Activated effector memory CD4-positive, alpha-beta T cell treated with Interleukin-2 at 50 U/mL for 16 hours (primary cell): ENCODE results near the gene POLR1A.
A peak's percentile ranks its signal among the peaks of the same experiment; 100 is the strongest.

Source experiments
- DNase-seq: peaks from one replicate; pipeline ENCODE4 v3.0.0-alpha.2; 2020

Gene POLR1A

DNA sequence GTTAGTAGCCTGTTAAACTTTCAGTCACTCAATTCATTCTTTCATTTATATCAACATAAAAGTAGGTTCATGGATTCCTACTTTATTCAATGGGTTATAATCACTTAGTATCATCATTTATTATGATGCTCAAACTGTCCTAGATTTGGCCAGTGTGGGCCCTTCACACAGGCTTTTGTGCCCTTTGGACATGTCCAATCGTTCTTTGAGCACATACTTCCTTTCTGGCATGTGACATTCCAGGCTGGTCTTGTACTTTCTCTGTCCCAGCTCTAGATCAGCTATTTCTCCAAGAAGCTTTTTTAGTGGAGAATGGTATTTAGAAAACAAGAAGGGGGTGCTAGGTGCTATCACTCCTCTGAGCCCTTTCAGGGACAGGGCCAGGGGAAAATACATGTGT lies 11.5 kb downstream of the POLR1A start:
- no peak for DNase-seq

DNA sequence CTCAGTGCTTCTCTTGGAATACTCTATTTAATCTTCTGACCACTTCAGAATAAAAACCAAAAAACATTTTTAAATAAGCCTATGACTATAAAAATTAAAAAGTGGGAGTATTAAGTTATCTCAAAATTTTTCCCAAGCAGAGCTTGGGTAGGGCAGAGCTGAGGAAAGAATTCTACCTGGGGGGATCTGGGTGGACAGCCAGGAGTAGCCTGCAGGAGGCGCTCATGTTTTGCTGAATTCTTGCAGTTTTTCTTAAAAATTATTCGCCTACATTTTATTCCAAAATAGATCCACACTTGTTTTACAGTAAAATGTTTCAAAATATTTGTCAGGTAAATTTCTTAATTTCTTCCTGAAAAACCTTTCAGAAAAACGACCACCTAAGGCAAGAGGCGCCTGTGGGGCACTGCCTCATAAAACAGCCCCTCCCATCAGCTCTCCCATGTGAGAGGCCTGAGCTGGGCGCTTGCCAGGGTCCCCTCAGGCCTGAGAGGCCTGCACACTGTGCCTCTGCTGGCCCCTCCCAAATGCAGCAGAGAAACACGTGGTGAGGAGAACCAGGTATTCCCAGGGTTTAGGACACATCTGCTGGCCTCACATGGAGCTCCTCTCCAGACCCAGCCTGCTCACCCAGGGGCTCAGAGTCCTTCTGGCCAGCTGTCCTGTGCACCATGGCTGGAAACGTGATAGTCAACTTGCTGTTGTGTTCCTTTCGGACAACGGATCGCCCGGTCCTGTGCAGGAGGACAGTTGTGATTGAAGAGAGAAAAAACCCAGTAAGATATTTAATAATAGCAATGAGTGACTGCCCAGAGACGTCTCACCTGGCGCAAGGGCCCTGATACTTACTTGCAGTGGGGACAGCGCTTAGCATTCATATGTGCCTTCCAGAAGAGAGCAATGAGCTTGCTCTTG lies 17.5 kb downstream of the POLR1A start:
- DNase-seq = no peak

DNA sequence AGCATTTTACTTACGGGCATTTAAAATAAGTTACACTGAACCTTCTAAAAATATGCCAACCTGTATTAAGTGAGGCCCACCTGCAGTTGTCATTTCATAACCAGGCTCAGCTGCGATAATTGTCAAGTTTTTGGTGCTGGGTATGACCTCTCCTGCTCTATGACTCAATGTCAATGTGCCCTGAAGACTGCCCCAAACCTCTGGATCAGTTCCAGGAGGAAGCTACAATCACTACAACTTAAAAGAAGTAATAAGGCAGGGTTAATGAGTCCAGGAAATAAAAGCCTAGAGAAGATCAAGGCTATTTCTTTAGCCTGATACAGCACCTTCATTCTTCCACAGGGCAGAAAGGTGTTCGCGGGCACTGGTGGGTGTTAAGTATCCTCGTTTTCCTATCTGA lies 22.9 kb downstream of the POLR1A start:
- DNase-seq = no peak

DNA sequence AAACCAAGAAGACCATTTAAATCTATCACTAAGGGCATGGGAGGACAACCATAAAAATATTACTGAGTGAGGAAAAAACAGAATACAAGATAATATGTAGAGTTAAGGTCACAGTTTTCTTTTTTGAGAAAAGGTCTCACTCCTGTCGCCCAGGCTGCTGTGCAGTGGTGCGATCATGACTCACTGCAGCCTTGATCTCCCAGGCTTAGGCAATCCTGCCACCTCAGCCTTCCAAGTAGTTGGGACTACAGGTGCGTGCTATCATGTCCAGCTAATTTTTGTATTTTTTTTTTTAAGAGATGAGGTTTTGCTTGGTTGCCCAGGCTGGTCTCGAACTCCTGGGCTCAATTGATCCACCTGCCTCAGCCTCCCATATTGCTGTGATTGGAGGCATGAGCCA lies 24.0 kb downstream of the POLR1A start:
- DNase-seq = no peak

DNA sequence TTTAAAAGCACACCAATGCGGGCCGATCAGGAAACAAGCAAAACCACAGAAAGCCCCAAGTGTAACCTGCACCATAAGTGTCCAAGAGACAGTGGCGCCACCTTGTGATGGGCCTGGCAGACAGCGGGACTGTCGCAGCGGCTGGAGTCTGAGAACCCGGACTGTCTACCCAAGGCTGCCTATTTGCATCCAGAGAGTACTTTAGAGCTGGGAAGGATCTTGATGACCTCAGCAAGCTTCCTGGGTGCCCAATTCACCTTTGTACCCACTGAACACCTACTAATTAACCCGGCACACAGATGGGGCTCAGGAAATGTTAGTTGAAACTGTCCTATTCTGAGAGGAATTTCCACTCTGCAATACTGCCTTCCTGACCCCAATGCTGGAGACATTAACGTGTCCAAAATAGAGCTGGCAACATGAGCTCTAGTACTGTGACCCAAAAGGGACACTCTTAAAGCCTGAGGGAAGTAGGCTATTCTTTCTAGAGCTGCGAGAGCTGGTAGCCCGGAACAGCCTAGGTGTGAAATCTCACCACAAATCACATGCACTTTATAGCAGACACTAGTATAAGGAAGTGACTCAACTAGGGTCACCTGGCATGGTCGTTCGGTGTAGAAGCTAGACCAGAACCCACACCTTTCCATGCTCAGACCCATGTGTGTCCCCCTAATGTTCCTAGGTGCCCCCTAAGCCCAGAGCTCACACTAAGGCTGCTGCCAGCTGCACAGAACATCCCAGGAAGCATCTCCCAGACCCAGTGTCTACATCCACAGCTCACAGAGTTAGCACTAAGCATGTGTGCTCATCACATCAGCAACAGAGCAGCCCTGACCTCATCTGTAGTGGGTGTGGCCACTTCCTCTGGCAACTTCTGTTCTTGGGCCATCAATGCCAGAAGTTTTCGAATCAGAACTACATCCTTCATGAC lies 25.4 kb downstream of the POLR1A start:
- peak; percentile 71 for DNase-seq

DNA sequence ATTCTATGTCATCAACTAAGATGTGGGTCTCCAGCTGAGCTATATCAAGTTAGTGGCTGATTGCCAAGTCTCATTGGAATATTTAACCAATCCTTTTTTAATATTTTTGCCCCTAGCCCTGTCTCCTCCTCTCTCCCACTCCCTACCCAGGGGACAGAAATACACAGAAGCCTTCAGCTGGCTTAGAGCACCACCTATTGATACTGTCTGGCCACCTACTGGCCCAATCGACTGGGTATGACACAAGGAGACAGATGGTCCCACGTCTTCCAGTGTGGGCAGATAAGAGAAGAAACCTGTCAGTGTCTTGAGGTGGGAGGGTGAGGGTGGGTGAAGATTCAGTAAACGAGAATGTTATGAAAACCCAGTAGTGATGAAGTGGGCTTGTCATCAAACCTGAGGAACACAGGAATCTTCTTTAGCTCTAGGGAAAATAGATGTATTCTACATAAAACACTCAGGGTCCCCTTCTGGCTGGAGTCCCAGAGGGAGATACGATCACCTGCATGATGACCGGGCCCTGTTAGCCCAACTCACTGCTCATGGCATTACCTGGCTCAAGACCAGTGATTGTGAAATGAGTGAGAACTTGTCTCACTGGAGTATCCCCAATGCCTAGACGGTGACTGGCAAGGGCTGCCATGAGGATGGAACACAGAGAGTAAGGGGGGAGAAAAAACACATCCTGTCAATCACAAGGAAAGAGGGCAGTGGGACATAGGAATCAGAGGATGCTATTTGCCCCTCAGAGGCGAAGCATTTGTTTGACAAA lies 26.7 kb downstream of the POLR1A start:
- DNase-seq = no peak

DNA sequence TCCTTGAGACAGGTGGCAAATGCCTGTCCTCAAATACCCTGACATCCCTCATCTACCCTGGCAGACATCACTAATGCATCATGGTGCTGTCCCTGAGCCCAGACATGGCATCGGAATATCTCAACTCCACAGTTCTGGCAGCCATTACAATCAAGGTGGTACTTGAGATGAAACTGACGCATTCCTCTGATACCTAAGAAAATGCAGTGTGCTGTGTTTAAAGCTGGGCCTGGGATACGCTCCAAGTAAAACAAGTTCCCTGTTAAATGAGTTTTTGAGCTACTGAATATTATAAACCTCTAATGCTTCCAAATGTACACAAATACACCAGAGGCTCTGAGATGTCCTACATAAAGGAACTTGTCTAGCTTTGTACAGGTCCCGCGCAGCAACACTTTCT lies 29.8 kb downstream of the POLR1A start:
- DNase-seq = no peak

DNA sequence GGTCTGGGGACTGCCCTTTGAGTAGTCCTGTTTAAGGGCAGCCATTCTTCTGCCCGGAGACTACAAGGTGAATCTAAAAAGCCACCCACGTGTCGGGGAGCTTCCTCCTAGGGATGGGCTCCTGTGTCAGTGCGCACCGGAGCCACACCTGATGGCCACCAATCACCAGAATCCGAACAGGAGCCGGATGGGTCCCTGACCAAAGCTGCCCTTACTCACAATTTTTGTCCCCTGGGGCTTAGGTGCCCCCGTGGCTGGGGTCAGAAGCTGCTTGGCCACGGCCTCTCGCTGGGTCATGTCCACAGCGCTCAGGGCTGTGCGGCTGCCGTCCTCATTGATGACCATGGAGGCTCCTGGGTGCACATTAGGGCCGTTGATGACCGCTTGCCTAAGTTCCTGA lies 30.9 kb downstream of the POLR1A start:
- DNase-seq = no peak

DNA sequence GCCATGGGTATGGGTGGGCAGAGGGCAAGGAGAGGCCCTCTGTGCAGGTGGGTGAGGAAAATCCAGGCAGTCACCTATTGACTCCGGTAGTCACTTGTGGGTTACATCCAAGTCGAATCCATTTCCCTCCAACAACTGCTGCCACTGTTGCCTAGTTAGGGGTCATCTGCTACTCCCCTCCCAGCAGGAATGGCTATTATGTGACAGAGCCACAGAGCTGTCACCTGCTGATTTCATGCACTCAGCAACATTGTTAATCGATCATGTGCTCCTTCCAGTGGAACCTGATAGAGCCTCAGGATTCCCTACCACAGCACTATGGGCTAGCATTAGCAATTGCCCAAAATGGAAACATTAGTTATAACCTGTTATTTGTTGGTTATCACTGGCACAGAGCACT lies 31.4 kb downstream of the POLR1A start:
- DNase-seq = no peak

DNA sequence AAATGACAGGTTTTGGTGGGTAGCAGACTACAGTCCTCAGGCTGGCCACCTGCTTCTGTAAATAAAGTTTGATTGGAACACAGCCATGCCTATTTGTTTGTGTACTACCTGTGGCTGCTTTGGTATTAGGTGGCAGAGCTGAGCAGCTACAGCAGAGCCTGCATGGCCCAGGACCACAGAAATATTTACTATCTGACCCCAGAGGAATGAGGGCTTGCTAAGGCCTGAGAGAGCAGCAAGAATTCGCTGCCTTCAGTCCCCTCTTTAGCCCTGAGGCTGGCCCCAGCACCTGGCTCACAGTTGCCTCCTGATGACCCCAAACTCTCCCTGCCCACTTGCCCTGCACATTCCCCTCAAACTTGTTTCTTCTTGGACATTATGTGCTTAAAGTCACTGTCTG lies 32.5 kb downstream of the POLR1A start:
- DNase-seq = no peak

DNA sequence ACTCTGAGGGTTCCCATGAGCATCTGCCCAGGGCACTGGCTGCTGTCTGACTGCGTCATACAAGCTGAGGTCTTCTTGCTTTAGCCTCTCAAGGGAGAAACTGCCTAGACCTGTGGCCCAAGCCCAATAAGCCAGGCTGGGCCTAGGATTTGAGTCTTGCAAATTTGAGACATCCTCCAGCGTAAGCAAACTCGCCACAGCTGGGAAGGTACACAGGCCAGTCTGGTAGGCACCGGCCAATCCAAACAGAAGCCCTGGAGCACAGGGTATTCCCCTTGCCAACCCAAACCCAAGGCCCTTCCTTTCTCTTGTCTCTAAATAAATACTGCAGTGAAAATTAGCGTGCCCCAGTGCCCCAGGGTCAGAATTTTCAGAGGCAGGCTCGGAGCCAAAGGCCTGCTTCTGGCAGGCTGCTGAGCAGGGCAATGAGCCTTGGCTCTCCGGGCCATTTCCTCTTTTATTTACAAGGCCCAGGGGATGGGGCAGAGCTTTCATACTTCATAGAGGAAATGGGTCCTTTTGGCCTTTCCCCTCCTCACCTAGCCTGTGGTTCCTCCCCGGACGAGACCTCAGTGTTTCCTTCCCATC lies 33.3 kb downstream of the POLR1A start:
- no peak for DNase-seq

DNA sequence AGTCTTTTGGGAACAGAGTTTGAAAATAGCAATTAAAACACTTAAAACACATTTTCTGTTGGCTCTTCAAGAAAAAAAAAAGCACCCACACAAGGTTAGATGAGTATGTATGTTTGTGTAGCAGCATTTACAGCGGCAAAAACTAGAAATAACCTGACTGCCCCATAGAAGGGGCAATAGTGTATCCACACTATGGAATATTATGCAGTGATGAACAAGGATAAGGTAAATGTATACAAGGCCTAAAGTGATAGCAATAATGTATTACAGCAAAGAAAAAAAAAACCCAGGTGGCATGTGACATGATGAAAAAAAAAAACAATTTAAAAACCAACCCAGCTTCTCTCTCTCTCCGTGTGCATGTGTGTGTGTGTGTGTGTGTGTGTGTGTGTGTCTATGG lies 34.8 kb downstream of the POLR1A start:
- no peak for DNase-seq

DNA sequence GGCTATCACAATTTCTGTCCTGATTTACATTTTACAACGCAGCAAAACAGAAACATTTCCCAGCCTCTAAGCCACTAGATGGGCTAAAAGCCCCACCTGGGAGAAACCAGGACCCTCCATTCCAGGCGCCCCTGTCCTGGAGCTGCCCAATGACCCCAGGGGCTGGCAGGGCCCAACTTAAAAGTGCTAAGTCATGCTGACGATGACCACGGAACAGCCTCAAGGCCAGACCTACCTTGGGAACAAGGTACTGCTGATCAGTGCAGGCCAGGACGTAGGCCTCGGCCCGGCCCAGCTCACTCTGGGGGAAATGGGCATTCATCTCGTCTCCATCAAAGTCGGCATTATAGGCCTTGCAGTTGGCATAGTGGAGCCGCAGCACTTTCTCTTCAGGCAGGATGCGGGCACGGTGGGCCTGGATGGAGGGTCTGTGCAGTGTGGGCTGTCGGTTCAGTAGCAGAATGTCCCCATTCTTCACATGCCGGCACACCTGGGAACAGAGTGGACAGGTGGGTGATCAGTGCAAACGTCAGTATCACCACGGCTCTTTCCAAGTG lies 35.8 kb downstream of the POLR1A start:
- no peak for DNase-seq

DNA sequence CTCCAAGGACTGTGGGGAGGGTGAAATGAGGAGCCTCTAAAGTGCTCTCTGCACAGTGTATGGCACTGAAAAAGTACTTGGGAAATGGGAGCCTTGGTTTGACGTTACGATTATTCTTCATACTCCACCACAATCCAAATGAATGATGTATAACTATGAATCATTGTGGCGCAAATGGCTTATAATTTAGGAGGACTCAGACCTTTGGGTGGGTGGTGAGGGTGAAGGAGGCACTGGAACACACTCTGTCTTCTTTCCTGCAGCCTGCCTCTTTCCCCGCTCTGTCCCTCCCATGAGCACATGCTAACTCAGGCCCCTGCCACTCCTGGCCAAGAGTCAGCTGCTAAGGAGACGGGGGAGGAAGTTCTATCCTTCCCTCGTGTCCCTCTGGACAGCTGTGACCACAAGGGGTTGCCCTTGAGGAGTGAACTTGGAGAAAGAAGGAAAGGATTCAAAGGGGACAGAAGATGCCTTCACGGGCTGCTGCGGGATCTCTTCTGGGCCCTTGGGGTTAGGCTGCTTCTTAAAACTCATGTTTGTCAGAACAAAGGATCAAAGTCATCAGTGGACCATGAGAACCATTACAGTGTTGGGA lies 36.5 kb downstream of the POLR1A start:
- no peak for DNase-seq

DNA sequence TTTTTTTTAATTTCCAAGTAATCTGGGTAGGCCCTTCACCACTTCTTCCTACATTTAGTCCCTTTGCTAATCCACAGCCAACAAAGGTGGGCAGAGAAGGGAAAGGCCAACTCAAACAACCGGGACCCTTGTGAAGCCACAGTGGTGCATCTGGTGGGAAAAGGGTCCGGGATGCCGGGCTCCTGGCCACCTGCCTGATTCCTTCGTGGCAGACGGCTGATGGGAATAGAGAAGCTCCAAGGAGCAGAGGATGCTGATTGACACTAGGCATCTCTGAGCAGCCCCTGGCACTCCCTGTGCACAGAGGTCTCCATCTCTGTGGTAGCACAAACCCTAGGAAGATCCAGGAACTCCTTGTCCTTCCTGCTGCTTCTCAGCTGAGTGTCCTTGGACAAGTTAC lies 37.0 kb downstream of the POLR1A start:
- DNase-seq = no peak

DNA sequence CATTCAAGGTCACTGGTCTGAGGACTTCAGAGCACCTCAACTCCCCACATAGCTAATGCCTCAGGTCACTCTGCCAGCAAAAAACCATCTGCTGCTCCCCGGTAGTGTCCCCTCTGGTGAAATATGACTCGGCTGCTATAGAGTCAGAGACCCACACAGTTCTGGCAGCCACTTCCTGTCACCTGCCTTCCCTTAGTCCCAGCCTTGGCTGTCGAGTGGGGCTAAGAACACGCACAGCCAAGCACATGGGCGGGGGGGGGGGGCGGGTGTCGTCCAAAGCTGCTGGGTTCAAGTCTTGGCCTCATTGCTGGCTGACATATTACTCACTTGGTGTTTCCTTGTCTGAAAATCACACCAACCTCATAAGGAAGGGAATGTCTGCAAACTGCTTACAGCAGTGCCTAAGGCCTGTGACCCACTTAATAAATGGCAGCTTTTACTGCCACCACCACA lies 37.5 kb downstream of the POLR1A start:
- peak; percentile 33 for DNase-seq

DNA sequence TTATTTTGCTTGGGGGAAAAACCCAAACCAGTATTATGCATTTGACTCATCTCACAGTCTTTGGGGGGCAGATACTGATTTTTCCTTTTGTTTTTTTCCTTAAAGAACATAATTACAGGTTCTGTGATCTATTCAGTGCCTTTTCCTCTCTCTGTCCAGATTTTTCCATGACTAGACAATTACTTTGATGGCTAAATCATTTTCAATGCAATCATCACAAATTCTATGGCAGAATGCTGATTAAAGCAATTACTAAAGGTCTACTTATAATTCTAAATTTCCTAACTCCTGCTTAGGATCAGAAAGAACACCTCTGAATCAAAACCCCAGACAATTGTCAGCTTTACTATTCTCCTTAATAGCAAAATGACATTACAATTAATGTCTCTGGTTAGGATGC lies 38.8 kb downstream of the POLR1A start:
- DNase-seq = no peak

DNA sequence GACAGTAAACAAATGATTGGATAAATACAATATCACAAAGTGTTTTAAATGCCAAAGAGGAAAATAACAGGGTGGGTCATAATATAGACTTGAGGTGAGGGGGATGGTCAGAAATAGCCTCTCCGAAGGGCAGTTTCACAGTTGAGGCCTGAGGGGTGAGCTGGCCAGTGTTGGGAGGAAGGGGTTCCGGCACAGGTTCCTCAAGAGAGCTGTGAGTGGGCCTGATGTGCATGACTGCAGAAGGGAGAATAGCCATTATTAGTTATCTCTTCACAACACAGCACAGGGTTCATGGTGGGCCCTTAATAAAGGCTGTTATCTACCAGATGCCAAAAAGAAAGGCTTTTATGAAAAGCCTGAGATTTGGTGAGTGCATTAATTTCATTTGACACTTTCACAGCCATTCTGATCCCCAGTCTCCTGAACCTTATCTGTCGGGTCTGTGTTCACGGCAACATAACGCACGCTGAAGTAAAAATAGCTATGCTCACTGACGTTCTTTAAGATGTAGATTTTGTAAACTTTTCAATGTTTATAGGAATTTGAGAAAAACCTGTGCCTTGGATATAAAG lies 39.6 kb downstream of the POLR1A start:
- DNase-seq = no peak

DNA sequence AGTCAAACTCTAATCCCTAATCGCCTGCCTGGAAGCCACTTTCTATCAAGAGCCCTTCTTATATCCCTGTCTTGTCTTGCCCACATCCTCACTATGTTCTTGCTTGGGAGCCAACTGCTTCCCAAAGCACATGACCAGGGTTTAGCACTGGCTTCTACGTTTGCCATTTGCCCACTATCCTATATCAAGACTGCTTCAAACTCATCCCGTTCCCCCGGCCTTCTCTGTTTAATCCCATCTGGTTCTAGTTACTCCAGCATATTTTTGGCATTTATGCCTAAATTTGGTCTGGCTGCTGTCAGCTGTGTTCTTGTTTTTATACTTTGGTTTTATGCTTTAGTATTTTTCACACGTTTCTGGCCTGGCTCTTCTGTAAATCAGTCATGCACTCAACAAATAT lies 40.2 kb downstream of the POLR1A start:
- DNase-seq = no peak

DNA sequence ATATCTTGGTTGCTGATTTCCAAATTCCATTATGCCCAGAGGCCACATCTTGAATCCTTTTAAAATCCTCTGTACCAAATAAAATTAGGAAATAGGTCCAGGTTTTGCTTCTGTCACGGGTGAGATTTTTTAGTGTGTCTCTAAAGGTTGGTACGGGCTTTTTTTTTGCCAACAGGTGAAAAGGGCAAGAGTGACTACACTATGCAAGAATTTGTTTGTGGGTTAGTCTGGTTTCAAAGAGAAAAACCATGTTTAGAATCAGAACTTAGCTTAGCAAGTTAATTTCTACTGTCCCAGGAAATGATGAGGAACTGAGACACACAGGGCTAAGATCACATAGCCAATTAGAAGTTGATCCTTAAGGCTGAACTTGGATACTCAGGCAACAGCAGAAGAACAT lies 41.7 kb downstream of the POLR1A start:
- no peak for DNase-seq

DNA sequence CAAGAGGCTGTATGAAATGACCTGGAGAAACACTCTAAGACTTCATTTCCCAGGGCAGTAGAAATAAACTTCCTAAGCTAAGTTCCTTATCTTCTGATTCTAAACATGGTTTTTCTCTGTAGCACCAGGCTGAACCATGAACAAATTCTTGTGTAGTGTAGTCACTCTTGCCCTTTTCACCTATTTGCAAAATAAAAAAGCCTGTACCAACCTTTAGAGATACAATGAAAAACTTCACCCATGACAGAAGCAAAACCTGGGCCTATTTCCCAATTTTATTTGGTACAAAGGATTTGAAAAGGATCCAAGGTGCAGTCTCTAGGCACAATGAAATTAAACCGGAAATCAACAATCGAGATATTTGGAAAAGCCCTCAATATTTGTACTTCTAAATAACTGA lies 43.6 kb downstream of the POLR1A start:
- DNase-seq = no peak
